GM12878 (cell line): ENCODE results near the gene LCOR.
A peak's percentile ranks its signal among the peaks of the same experiment; 100 is the strongest.

Experiments used
- CBX3 ChIP-seq: fragments of 200-600 bp; sonication (generic); IDR thresholded peaks from 2 replicates; pipeline ENCODE4 v1.6.1; 2016; ENCODE audit warnings: low read depth, borderline replicate concordance
- EP300 ChIP-seq, 2 experiments: fragments of 150-350 bp in 1 of 2; IDR thresholded peaks; 2 replicates each; pipeline ENCODE4 v1.6.1; 2011 to 2012; ENCODE audit warnings: low read depth in 2 of 2, low read length in 2 of 2, borderline replicate concordance in 1 of 2, improper control_type of control experiment in 1 of 2, inconsistent platforms in 1 of 2; ENCODE audit not compliant: control insufficient read depth in 1 of 2
- MAX ChIP-seq: IDR thresholded peaks from 2 replicates; pipeline ENCODE4 v1.6.1; 2012; ENCODE audit warnings: low read depth, low read length, improper control_type of control experiment
- SPI1 ChIP-seq: IDR thresholded peaks from 2 replicates; pipeline ENCODE4 v1.6.1; 2011; ENCODE audit warnings: low read depth, mild to moderate bottlenecking, low read length, moderate library complexity, borderline replicate concordance; ENCODE audit not compliant: insufficient read depth
- ZNF274 ChIP-seq: IDR thresholded peaks from one replicate; pipeline ENCODE4 v1.8.0; 2011; ENCODE audit not compliant: insufficient read length, insufficient read depth

- TF ChIP-seq MAX (no peak), EP300 (IDR thresholded peaks at IDR 0.05; ENCODE audit: borderline replicate concordance in 1 of 2, control insufficient read depth in 1 of 2, low read depth in 2 of 2, low read length in 2 of 2) (peak in 1 of 2 experiments; percentile 62; a peak in 2 of 4 replicates), ZNF274 (no peak), SPI1 (no peak), CBX3 (no peak)
Measured at GRCh38 chr10:96978621-96979154, 146.6 kb downstream of the LCOR start.
